HEK293 (cell line): Measurements from ENCODE around the gene LGI4.

ENCODE experiments used
- MYNN ChIP-seq: fragments of 450-650 bp; formaldehyde crosslinking; IDR thresholded peaks from 2 replicates; pipeline ENCODE4 v1.5.1; 2016; ENCODE audit warnings: missing biosample characterization, missing genetic modification characterization, borderline replicate concordance
- ZBTB8A ChIP-seq: fragments of 450-650 bp; formaldehyde crosslinking; IDR thresholded peaks from 2 replicates; pipeline ENCODE4 v1.5.1; 2016; ENCODE audit warnings: missing biosample characterization, missing genetic modification characterization
- ZNF184 ChIP-seq: fragments of 450-650 bp; IDR thresholded peaks from 2 replicates; pipeline ENCODE4 v1.5.1; 2018; ENCODE audit warnings: missing biosample characterization, mild to moderate bottlenecking, missing genetic modification characterization
- ZNF341 ChIP-seq: fragments of 450-650 bp; formaldehyde crosslinking; IDR thresholded peaks from 2 replicates; pipeline ENCODE4; 2016; ENCODE audit warnings: low read depth, missing biosample characterization, missing genetic modification characterization
- ZNF658 ChIP-seq: fragments of 450-650 bp; formaldehyde crosslinking; IDR thresholded peaks from 2 replicates; pipeline ENCODE4; 2016; ENCODE audit warnings: missing biosample characterization, missing genetic modification characterization
- TF ChIP-seq, protein P1 (sequence below): fragments of 450-650 bp; formaldehyde crosslinking; IDR thresholded peaks from 2 replicates; pipeline ENCODE4 v1.5.1; 2016; ENCODE audit warnings: missing biosample characterization, missing genetic modification characterization
- TF ChIP-seq, protein P2 (sequence below): IDR thresholded peaks from 2 replicates; pipeline ENCODE4 v1.6.1; 2011; ENCODE audit warnings: mild to moderate bottlenecking, low read depth, low read length, borderline replicate concordance

DNA sequence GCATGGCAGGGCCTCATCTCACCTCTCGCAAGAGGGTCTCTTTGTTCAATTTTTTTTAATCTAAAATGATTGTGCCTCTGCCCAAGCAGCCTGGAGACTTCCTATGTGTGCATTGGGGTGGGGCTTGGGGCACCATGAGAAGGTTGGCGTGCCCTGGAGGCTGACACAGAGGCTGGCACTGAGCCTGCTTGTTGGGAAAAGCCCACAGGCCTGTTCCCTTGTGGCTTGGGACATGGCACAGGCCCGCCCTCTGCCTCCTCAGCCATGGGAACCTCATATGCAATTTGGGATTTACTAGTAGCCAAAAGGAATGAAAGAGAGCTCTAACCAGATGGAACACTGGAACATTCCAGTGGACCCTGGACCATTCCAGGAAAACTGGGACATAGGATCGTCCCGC is 11.3 kb downstream of the LGI4 start:
- TF ChIP-seq, protein P1, sequence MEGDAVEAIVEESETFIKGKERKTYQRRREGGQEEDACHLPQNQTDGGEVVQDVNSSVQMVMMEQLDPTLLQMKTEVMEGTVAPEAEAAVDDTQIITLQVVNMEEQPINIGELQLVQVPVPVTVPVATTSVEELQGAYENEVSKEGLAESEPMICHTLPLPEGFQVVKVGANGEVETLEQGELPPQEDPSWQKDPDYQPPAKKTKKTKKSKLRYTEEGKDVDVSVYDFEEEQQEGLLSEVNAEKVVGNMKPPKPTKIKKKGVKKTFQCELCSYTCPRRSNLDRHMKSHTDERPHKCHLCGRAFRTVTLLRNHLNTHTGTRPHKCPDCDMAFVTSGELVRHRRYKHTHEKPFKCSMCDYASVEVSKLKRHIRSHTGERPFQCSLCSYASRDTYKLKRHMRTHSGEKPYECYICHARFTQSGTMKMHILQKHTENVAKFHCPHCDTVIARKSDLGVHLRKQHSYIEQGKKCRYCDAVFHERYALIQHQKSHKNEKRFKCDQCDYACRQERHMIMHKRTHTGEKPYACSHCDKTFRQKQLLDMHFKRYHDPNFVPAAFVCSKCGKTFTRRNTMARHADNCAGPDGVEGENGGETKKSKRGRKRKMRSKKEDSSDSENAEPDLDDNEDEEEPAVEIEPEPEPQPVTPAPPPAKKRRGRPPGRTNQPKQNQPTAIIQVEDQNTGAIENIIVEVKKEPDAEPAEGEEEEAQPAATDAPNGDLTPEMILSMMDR (tag by site-specific recombination) = no peak
- TF ChIP-seq, protein P2, sequence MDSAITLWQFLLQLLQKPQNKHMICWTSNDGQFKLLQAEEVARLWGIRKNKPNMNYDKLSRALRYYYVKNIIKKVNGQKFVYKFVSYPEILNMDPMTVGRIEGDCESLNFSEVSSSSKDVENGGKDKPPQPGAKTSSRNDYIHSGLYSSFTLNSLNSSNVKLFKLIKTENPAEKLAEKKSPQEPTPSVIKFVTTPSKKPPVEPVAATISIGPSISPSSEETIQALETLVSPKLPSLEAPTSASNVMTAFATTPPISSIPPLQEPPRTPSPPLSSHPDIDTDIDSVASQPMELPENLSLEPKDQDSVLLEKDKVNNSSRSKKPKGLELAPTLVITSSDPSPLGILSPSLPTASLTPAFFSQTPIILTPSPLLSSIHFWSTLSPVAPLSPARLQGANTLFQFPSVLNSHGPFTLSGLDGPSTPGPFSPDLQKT = no peak
- TF ChIP-seq ZNF341 (tag by site-specific recombination) = no peak
- no peak for TF ChIP-seq ZNF184 (tag by site-specific recombination)
- TF ChIP-seq ZNF658 = no peak
- no peak for TF ChIP-seq ZBTB8A (tag by site-specific recombination)
- no peak for TF ChIP-seq MYNN
